ENCODE measurements around the gene GPR157.
A peak's percentile ranks its signal among the peaks of the same experiment; 100 is the strongest.

GPR157 gene

DNA sequence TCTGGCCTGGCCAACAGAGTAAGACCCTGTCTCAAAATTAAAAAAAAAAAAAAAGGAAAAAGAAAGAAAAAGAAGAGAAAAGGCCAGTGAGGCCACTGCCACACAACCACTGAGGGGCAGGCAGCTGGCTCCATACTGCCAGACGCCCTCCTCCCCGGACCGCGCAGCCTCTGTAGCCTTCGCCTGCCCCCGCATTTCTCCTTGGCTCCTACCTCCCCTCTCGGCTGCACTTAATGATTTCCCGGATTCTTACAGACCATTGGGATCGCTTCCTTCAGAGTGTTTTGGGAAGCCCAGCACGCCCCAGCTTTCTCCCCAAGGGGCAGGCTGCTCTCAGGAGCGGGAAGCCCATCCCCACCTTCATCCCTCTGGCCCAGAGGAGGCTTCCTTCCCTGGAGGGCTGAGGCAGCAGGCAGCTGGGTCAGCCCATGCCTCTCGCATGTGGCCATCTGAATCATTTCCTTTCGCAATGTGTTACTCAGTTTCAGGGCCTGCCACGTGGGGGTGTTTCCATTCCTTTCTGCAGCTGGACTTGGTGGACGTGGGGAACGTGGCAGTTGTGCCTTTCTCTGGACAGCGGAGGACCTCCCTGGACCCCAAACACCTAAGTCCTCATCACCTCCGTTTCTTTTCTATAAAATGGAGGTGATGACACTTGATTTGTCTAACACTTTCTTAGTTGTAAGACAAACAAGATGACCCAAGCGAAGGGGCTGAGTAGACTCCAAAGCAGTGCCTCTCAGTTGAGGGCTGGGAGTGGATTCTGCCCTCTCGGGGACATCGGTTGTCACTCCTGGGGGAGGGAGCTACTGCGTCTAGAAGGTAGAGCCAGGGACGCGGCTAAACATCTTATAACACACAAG is 61.7 kb downstream of the GPR157 start:
- peak overlapping the region; percentile 47 for H3K27ac ChIP-seq
- no peaks in the 10 kb centered on the region for H3K36me3 ChIP-seq
- TF ChIP-seq, protein P1, sequence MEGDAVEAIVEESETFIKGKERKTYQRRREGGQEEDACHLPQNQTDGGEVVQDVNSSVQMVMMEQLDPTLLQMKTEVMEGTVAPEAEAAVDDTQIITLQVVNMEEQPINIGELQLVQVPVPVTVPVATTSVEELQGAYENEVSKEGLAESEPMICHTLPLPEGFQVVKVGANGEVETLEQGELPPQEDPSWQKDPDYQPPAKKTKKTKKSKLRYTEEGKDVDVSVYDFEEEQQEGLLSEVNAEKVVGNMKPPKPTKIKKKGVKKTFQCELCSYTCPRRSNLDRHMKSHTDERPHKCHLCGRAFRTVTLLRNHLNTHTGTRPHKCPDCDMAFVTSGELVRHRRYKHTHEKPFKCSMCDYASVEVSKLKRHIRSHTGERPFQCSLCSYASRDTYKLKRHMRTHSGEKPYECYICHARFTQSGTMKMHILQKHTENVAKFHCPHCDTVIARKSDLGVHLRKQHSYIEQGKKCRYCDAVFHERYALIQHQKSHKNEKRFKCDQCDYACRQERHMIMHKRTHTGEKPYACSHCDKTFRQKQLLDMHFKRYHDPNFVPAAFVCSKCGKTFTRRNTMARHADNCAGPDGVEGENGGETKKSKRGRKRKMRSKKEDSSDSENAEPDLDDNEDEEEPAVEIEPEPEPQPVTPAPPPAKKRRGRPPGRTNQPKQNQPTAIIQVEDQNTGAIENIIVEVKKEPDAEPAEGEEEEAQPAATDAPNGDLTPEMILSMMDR (IDR thresholded peaks at IDR 0.05) = no peak
- no peaks in the 10 kb centered on the region for H3K9me3 ChIP-seq
- no peak overlapping the region for H3K4me3 ChIP-seq (ENCODE audit: low read depth in 1 of 2, low read length in 1 of 2)
- H3K27me3 ChIP-seq = no peaks in the 10 kb centered on the region
- H3K4me1 ChIP-seq (ENCODE audit: control insufficient read depth in 1 of 2, insufficient read depth in 1 of 2, low read depth in 1 of 2, low read length in 1 of 2) = peaks cover 36 to 40% of the 10 kb centered on the region in 2 experiments

- no peaks in the 10 kb centered on the region for H3K36me3 ChIP-seq
- no peaks in the 10 kb centered on the region for H3K27me3 ChIP-seq
- no peaks in the 10 kb centered on the region for H3K9me3 ChIP-seq
- H3K4me3 ChIP-seq (ENCODE audit: low read depth in 1 of 2, low read length in 1 of 2) = no peak overlapping the region
- H3K4me1 ChIP-seq (ENCODE audit: control insufficient read depth in 1 of 2, insufficient read depth in 1 of 2, low read depth in 1 of 2, low read length in 1 of 2) = peaks cover 40 to 41% of the 10 kb centered on the region in 2 experiments
- TF ChIP-seq, protein P1 (IDR thresholded peaks at IDR 0.05) = no peak
- H3K27ac ChIP-seq = peak overlapping the region; percentile 9
These were observed 63.6 kb downstream of the GPR157 start for GRCh38 chr1:9065213-9065751.

DNA sequence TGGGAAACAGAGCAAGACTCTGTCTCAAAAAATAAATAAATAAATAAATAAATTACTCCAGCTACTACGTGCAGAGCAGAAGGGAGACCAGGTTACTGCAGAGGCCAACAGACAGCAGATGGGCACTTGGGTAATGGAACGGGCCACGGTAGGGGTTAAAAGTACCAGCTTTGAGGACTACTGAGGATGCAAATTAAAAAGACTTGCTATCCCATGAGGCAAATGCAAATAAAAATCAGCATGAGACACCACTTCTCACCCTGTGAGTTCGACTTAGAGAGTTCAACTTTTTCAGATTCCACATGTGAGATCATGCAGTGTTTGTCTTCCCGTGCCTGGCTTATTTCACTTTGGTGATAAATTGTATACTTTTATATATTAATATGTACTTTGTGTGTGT is 66.1 kb downstream of the GPR157 start:
- Histone ChIP-seq H3K4me1 (ENCODE audit: control insufficient read depth in 1 of 2, insufficient read depth in 1 of 2, low read depth in 1 of 2, low read length in 1 of 2) (peaks cover 26% of the 10 kb centered on the region in 2 experiments), H3K4me3 (ENCODE audit: low read depth in 1 of 2, low read length in 1 of 2) (no peak overlapping the region), H3K27ac (no peak overlapping the region), H3K9me3 (no peaks in the 10 kb centered on the region), H3K36me3 (peaks cover 2% of the 10 kb centered on the region), H3K27me3 (no peaks in the 10 kb centered on the region)
- TF ChIP-seq, protein P1 (IDR thresholded peaks at IDR 0.05) = no peak

DNA sequence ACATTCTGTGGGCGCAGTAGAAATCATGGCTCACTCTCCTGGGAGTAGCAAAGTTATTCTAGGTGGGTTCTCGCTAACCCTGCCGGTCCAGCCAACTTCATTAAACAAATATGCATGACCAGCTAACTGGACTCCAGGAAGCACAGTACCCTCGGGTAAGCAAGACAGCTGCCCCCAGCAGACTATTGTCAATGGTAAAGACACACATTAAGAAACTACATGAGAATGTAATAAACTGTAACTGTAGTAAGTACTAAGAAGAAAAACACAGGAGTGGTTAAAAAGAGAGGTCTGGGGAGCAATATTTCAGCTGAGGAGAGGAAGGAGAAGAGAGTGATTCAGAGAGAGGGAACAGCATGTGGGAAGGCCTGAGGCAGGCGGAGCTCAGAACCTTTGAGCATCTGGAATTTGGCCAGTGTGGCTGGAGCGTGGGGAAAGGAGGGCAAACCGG is 66.9 kb downstream of the GPR157 start:
- Histone ChIP-seq H3K27me3 (no peaks in the 10 kb centered on the region), H3K4me1 (ENCODE audit: control insufficient read depth in 1 of 2, insufficient read depth in 1 of 2, low read depth in 1 of 2, low read length in 1 of 2) (peaks cover 19 to 22% of the 10 kb centered on the region in 2 experiments), H3K9me3 (no peaks in the 10 kb centered on the region), H3K27ac (no peak overlapping the region), H3K4me3 (ENCODE audit: low read depth in 1 of 2, low read length in 1 of 2) (no peak overlapping the region), H3K36me3 (peaks cover 9% of the 10 kb centered on the region)
- TF ChIP-seq, protein P1 (IDR thresholded peaks at IDR 0.05) = no peak

- Histone ChIP-seq H3K27ac (no peak overlapping the region), H3K4me1 (ENCODE audit: control insufficient read depth in 1 of 2, insufficient read depth in 1 of 2, low read depth in 1 of 2, low read length in 1 of 2) (peaks cover 17 to 20% of the 10 kb centered on the region in 2 experiments), H3K36me3 (peaks cover 14% of the 10 kb centered on the region), H3K9me3 (no peaks in the 10 kb centered on the region), H3K4me3 (ENCODE audit: low read depth in 1 of 2, low read length in 1 of 2) (no peak overlapping the region), H3K27me3 (no peaks in the 10 kb centered on the region)
- TF ChIP-seq, protein P1 (IDR thresholded peaks at IDR 0.05) = no peak
These were observed 67.5 kb downstream of the GPR157 start for GRCh38 chr1:9061252-9061960.
